GM18502 (cell line): ENCODE data around the gene WFDC8.

ENCODE experiments used
- ATAC-seq: cut with Tn5 transposase; IDR thresholded peaks from one replicate; pipeline ENCODE4 v1.9.1; 2021; ENCODE audit warnings: mild to moderate bottlenecking; ENCODE audit not compliant: unreplicated experiment, poor library complexity

Gene WFDC8

DNA sequence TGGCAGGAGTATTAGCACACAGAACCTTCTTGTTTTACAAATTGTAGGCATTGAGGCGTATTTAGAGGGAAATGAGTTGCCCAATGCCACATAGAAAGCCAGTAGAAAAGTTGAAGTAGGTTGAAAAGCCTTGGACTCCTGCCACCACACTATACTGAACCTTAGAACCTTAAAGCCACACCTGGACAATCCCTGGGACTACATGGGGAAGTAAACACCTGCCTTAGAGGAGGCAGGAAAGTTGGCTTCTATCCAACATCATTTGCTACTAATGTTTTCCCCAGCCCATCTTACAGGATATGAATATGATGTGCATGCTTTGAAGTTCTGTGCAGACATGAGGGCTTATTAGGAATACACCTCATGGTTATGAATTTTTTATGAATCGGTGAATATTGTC, 26.6 kb downstream of the WFDC8 start:
- no peak for ATAC-seq

DNA sequence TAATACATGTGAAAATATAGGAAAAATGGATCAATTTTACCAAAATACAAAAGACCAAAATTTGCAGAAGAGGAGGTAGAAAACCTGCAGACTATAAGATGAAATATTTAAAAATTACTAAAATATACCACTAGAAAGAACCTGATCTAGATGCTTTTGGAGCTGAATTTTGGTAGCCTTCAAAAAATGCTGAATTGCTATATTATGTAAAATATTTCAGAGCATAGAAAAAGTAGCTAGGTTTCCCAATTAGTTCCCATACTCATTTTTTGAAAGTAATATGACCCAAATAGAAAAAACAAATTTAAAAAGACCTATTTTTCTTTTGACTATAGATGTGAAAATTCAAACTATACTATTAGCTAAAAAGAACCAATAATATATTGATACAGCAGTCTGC, 28.3 kb downstream of the WFDC8 start:
- no peak for ATAC-seq

DNA sequence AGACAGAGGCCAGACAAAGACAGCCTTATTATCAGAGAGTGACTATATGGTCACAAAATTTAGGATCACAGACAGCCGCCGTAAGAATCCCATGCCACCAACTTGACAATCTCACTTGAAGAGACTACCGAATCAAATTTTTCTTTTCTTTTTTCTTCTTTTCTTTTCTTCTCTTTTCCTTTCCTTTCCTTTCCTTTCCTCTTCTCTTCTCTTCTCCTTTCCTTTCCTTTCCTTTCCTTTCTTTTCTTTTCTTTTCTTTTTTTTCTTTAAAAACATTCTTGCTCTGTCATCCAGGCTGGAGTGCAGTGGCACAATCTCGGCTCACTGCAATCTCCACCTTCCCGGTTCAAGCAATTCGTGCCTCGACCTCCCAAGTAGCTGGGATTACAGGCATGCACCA, 30.7 kb downstream of the WFDC8 start:
- no peak for ATAC-seq

DNA sequence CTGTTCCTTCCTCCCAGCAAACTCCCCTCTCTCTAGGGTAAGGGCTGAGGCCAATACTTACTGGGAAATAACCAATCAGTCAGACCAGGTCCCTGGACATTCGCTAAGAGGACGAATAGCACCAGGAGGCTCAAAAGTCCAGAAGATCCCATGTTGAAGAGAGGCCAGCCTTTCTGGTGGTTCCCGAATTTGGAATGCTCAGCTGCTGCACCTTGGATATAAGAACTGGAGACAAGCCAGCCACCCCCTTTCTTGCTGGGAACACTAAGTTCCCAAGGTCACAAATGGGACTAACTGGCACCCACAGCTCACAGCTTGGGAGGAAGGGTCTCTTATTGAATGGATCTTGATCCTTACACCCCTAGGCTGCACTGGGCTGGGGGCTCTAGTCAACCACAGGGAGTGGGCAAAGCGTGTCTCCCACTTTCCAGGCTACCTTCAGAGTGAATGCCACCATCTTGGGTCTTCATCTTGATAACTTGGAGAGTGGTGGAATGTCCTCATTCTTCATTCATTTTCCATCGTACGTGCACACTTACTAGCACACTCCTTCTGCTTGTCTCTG, 31.8 kb downstream of the WFDC8 start, which contains the start of gene EPPIN:
EPPIN (minus strand) TSS at position 196 of the 565 bp plus-strand sequence; CDS start at position 152, 44 bp downstream.
- ATAC-seq, result no peak

DNA sequence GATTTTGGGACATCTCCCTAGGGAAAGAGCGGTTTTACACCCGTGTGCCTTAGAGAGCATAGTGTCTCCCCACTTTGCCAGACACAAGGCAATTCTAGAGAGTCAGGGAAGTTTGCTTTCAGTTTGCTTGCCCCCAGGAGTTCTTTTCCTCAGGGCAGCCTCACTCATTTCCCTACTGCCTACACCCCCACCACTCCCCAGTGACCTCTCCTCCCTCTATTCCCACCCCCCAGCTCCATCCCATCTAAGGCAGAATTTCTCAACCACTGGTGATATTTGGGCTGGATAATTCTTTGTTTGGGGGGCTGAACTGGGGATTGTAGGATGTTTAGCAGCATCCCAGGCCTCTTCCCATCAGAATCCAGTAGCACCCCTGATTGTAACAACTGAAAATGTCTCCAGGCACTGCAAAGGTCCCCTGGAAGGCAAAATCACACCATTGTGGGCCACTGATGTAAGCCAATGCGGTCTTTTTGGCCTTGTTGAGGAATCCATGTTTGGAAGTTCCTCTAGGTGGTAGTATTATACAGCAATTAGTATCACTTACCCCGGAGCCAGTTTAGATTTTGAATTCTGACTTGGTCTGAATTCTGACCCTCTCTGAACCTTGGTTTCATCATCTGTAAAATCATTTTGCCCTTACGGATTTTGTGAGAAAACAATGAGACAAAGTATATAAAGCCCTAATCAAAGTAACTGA, 33.2 kb downstream of the WFDC8 start:
- no peak for ATAC-seq

DNA sequence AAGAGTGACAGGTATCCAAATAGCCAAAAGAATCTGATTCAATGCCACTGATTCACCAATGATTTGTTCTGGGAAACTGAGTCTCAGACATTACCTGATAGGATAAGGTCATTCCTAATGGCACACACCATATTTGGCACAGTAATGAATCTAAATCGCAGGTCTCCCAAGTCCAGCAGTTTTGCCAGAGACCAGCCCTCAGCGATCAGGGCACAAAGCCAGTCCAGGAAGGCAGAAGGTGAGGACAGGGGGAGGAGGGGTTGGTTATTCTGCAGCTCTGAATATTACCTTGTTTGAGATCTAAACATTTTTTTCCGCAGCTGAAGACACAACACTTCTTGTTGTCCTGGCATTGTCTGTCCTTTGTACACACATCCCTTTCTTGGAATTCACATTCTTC, 33.7 kb downstream of the WFDC8 start:
- no peak for ATAC-seq

DNA sequence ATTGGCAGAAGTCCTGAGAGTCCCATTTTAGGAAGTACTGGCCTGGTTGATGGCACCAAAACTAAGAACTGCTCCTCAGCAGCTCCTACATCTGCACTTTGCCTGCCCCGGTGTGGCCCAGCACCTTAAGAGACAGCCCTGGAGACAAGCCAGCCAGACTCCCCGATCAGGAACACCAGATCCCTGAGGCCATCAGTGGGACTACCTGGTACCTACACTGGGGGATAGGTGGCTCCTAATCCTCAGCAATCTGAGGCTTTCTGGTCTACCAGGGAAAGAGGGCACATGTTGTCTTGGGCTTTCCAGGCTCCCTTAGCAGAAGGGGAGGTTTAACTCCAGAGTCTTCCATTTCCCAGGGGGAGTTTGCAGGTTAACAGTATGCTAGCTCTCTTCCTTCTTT, 39.7 kb downstream of the WFDC8 start, which contains the start of gene WFDC6:
WFDC6 (minus strand) TSS at position 101 of the 400 bp plus-strand sequence; CDS start at position 26, 75 bp downstream.
- ATAC-seq, result no peak

DNA sequence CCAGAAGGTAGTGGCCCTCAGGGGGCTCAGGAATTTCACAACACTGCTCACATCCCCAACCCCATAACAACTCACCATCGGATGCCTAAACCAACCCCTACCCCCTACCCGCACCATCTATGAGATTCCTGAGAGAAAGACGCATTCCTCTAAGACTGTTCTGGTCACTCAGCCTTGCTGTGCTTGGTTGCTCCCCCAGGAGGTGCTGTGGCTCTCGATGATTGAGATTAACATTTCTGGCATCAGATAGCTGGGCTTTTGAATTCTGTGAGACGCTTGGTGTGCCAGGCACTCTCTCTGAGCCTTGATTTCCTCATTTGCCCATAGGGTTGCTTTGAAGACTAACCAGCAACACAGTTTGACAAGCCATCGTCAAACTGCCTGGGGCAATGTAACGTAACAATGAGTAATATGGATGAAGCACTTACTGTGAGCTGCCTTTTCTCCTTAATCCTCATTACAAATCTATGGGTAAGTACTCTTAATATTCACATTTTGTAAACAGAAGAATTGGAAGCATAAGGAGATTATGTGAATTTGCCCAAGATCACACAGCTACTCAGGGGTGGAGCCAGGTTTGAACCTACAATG, 40.8 kb downstream of the WFDC8 start:
- ATAC-seq, result no peak

DNA sequence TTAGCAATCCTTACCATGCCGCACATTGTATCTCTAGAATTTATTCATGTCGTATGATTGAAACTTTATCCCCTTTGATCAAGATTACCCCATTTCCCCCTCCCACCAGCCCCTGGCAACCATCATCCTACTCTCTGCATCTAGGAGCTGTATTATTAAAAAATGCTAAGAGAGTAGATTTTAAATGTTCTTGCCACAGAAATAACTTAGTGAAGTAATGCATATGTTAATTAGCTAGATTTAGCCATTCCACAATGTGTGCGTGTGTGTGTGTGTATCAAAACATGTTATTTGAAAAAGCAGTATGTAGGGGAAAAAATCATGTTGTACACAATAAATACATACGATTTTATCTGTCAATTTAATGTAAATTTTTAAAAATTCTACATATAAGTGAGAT, 51.8 kb downstream of the WFDC8 start:
- ATAC-seq, result no peak

DNA sequence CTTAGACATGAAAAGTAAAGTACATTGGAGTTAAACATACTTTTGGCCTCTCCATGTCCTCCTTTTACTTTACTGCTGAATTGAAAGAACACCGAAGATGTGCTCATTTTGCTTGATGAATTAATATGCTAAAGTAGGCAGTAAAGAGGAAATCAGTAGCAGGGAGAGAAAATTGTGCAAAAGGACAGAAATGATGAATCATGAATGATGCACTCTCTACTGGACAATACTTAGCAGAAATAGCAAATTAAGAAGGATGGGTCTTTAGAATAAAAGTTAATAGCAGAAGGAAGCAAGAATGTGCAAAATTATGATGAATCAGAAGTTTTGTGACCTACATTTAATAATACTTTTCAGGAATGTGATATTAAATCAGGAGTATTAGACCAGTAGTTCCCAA, 55.3 kb downstream of the WFDC8 start:
- no peak for ATAC-seq

DNA sequence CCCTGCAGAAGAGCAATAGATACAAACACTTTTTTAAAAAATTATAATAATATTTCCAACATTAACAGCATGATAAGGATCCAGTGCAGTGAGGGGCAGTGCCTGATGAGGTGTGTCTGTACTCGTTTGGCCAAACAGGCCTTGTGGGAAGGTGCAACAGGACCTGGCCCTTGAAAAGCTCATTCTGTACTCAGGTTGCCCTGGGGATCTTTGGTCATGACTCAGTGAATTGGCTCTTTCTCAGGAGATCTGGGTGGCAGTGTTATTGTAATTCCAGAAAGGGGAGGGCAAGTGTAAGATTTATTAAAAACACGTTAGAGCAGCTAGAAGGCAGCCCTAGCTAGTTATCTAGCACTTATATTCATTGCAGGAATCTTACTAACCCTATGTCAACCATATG, 60.8 kb downstream of the WFDC8 start:
- no peak for ATAC-seq

DNA sequence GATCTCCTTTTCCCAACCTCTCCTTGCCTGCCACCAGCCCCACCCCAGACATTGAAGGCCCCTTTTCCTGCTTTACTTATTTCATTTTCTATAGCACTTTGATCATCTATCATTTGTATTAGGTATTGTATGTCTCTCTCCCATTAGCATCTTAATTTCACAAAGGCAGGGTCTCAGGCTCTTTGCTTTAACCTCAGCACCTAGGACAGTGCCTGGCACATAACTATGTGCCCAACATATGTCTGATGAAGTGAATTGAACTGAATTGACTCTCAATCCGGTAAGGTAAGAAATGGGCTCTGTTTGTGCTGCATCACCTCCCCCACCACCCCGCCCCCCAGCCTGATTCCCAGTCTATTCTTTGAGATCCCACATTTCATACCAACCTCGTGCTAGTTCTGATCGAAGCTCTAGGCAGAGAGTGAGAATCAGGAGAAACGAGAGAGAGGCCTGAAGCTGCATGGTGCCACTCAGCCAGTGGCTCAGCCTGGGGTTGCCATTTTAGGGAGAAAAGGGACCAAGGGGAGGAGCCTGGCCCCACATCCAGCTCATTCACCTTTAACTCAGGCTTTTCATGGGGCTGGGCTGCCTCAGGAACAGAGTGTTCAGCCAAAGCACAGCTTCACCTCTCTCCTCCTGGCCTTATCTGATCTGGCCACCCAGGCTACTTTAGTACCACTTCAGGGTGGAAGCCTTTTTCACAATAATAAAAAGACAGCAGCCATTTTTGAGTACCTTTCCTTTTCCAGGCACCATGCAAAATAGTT, 63.8 kb downstream of the WFDC8 start, which contains the start of gene SPINT3:
SPINT3 (minus strand) TSS at position 476 of the 767 bp plus-strand sequence; CDS start at position 462, 14 bp downstream.
- no peak for ATAC-seq

DNA sequence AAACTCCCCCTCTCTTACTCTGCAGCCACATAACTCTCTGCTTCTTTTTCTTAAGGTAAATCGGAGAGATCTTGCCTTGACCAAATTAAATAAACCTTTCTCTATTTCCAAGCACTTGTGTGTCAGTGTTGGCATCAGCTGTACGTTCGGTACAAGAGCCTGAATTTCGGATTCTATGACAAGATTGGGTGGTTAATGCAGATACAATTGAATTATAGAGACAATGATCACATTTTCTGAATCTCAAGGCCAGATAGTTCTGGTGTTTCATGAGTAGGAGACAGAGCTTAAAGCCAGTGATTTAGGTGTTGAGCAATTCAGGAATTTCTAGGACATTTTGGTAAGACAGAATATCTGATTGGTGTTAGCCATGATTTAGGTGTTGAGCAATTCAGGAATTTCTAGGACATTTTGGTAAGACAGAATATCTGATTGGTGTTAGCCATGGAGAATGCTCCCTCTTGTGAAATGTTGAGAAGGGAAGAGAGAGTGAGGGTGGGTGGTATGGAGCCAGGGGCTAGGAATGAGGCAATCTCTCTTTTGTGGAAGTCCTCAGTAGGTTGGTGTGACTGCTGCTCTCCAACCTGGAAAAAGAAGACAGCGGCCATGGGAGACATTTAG, 68.7 kb downstream of the WFDC8 start:
- no peak for ATAC-seq

DNA sequence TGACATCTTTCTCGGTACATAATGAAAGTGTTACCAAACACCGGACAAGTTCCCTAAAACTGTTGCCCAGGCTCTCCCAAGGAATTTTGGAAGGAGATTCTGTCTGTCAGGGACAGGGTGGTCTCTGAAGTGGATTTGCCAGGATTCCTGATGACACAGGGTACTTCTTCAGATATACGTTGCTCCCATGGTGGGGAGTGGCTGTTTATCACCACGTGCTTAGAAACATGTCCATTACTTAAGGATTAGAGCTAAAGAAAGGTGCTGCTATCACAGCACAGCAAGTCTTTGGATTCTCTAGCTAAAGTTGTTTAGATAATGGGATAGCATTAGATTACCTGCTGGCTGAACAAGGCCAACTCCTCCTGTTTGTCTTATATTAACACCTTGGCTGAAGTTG, 70.0 kb downstream of the WFDC8 start:
- no peak for ATAC-seq

DNA sequence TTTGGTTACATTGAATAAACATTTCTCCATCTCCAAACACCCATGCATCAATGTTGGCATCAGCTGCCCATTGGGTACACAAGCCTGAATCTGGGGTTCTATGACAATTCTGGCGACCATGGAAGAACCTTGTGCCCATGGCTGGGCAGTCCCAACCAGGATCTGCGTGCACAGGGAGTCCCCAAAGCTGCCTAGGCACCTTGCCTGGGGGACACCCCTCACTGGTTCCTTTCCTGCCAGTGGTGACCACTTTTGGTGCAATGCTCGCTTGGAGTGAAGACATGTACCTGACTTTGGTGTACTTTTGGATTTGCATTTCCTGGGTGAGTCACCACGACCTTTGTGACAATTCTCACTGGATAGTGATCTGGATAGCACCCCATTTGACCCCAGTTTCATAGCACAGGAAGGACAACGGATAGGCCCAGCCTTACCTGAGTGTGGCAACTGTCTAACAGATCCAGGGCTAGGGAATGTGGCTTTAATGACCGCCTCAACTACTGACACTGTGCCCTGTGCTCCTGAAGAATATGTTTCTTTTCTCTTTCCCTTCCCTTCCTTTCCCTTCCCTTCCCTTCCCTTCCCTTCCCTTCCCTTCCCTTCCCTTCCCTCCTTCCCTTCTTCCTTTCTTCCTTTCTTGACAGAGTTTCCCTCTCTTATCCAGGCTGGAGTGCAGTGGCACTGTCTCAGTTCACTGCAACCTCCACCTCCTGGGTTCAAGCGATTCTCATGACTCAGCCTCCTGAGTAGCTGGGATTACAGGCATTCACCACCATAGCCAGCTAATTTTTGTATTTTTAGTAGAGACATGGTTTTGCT, 70.8 kb downstream of the WFDC8 start:
- ATAC-seq, result no peak

DNA sequence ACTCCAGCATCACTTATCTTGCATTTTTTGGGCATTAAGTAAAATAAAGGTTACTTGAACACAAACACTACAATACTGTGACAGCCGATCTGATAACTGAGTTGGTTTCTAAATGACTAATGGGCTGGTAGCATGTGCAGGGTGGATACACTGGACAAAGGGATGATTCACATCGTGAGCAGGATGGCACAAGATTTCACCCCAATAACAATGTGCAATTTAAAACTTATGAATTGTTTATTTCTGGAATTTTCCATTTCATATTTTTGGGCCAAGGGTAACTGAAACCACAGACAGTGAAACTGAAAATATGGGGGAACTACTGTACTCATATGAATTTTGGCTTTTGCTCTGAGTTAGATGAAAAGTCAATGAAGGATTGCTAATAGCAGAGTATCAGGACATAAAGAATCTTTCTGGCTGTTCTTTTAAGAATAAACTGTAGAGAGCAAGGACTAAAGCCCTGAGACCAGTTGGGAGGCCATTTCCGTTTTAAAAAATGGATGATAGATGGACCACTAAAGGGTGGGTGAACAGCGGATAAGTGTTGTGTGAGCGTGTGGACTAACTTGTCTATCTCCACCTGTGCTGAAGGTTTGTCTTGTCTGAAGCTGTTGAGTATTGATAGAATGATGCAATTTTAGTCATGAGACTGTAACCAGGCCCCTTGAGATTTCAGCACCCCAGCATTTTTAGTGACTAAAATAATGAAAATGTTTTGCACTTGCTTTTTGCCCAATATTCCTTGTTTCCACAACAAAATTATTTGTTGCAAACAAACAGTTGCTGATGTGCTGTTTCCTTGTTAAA, 71.9 kb downstream of the WFDC8 start:
- ATAC-seq, result no peak

DNA sequence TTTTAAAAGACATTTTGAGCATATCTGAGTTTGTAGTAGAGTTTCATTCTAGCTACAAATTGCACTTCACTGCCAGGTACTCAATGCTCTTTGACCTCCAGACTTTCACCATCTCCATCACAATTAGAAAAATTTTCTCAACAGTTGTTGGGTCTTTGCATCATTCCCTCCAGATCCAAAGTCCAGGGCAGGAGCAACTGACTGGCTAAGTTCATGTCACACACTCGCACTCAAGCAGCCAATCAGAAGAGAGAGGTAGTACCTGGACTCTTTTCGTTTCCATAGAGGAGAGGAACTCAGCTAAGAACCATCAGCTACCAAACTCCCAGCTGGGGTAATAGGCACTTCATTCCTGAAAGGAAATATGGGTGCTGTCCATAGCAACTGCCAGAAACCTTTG, 72.7 kb downstream of the WFDC8 start:
- ATAC-seq, result no peak

DNA sequence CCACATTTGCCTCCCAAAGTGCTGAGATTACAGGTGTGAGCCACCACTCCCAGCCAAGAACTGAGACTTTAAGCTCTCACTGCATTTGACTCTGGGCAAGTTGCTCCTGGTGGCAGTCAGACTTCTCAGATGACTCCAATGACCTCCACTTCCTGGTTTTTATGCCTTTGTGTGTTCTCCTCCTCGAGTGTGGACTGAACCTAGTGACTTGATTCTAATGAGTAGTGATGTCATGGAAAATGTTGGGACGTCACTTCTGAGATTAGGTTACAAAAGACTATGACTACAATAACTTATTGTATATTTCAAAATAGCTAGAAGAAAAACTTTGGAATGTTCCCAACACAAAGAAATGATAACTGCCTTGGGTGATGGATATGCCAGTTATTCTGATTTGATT, 75.7 kb downstream of the WFDC8 start:
- ATAC-seq, result no peak

DNA sequence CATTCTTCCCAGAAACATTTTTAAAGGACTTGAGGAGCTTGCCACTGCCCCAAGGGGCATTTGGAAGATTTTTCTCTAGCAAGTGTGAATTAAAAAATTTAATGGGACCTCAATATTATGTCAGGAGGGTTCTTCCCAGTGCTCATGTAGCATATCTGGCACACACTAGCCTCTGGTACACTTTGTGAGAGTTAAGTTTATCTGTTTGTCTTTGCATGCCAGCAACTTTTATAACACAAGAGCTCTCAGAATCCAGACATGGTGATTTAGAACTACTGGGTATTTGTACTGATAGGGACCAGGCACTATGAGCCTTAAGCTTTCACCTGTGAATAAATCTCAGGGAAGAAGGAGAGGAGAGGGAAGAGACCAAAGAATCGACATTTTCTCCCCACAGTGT, 76.5 kb downstream of the WFDC8 start:
- ATAC-seq, result no peak
